Measurements from ENCODE around the gene PPP1R14C.

GRCh38 chr6:150236114-150236513, 93.3 kb downstream of the PPP1R14C start:
- TF ChIP-seq EZH2phosphoT487 (IDR thresholded peaks at IDR 0.05; ENCODE audit: low read depth) = no peak
- no peak for TF ChIP-seq CTCF (IDR thresholded peaks at IDR 0.05; ENCODE audit: low read depth, low read length)

Measured in OCI-LY3 (cell line).